HL-60 (cell line): ENCODE data around the gene RPS6KA6.

Experiments
- DNase-seq, 2 experiments: peaks; one replicate each; pipeline ENCODE4 v3.0.0-alpha.2; 2010 to 2020; ENCODE audit warnings: low read depth in 1 of 2, low spot score in 1 of 2
- H3K27ac ChIP-seq: fragments of 250-450 bp; sonication (Bioruptor Pico); replicated peaks from 2 replicates; pipeline ENCODE4 v1.5.1; 2020; ENCODE audit warnings: mild to moderate bottlenecking, moderate library complexity
- H3K27me3 ChIP-seq: fragments of 250-450 bp; sonication (Bioruptor Pico); 2 replicates; pipeline ENCODE4 v1.5.1; 2021; ENCODE audit warnings: mild to moderate bottlenecking, moderate library complexity; ENCODE audit not compliant: insufficient read depth, poor library complexity, severe bottlenecking
- H3K4me3 ChIP-seq: replicated peaks from 2 replicates; pipeline ENCODE4 v1.5.1; 2011; ENCODE audit warnings: mild to moderate bottlenecking, control low read depth, low read length; ENCODE audit not compliant: insufficient read depth
- CTCF ChIP-seq: IDR thresholded peaks from one replicate; pipeline ENCODE4 v1.5.1; 2011; ENCODE audit warnings: low read length, control low read depth, inconsistent platforms; ENCODE audit not compliant: insufficient read depth
- GABPA ChIP-seq: IDR thresholded peaks from 2 replicates; pipeline ENCODE4 v1.6.1; 2012; ENCODE audit warnings: low read depth
- POLR2AphosphoS5 ChIP-seq: IDR thresholded peaks from 2 replicates; pipeline ENCODE4 v1.6.1; 2012; ENCODE audit warnings: low read depth
- REST ChIP-seq: IDR thresholded peaks from 2 replicates; pipeline ENCODE4 v1.6.1; 2012; ENCODE audit warnings: low read depth; ENCODE audit not compliant: insufficient replicate concordance
- SPI1 ChIP-seq: IDR thresholded peaks from 2 replicates; pipeline ENCODE4 v1.6.1; 2012; ENCODE audit warnings: low read depth, mild to moderate bottlenecking, borderline replicate concordance

The RPS6KA6 gene

GRCh38 chrX:84144281-84144680, 43.7 kb downstream of the RPS6KA6 start:
- Histone ChIP-seq H3K4me3 (no peak overlapping the region), H3K27me3 (no peaks in the 10 kb centered on the region), H3K27ac (no peak overlapping the region)
- TF ChIP-seq GABPA: no peak
- TF ChIP-seq REST: no peak
- TF ChIP-seq CTCF: no peak
- no peak for TF ChIP-seq POLR2AphosphoS5
- TF ChIP-seq SPI1: no peak
- DNase-seq: no peak

GRCh38 chrX:84133023-84133422, 55.0 kb downstream of the RPS6KA6 start:
- no peak overlapping the region for H3K4me3 ChIP-seq
- no peak overlapping the region for H3K27ac ChIP-seq
- DNase-seq: no peak
- H3K27me3 ChIP-seq: no peaks in the 10 kb centered on the region
- TF ChIP-seq POLR2AphosphoS5 (no peak), REST (no peak), CTCF (no peak), SPI1 (no peak), GABPA (no peak)

GRCh38 chrX:84123585-84123984, 64.4 kb downstream of the RPS6KA6 start:
- no peak overlapping the region for H3K27ac ChIP-seq
- H3K4me3 ChIP-seq: no peak overlapping the region
- DNase-seq: no peak
- no peak for TF ChIP-seq SPI1
- TF ChIP-seq POLR2AphosphoS5: no peak
- no peak for TF ChIP-seq GABPA
- no peak for TF ChIP-seq REST
- TF ChIP-seq CTCF: no peak
- H3K27me3 ChIP-seq: no peaks in the 10 kb centered on the region
